IMR-90 (cell line): ENCODE data around the gene SRSF12. TPM values are rescaled to one million over a fixed set of nuclear protein-coding genes. Genes with fewer than 3 reads are reported as not detected.

Experiments
- ATAC-seq: fragments of 200-7000 bp; cut with Tn5 transposase; 2 replicates; pipeline ENCODE4 v1.9.1; 2020; ENCODE audit warnings: low read depth, mild to moderate bottlenecking, moderate library complexity
- BruUV-seq: library from RNA; stranded (reverse); fragments of 400-500 nt; replicated peaks from 2 replicates; lab custom pipeline; 2021; lab: Mats Ljungman, UMichigan
- CTCF ChIA-PET: fragments of 300-600 bp; formaldehyde crosslinking; extraction: SDS; loops from one replicate; lab custom pipeline; 2021; ENCODE audit warnings: antibody characterized with exemption; lab: Yijun Ruan, JAX
- POLR2A ChIA-PET: fragments of 300-600 bp; sonication (Branson Sonifier 250); formaldehyde crosslinking; loops from one replicate; lab custom pipeline; 2022; ENCODE audit warnings: antibody characterized with exemption; ENCODE audit not compliant: unreplicated experiment; lab: Charles Lee
- DNase-seq: peaks from one replicate; pipeline ENCODE4 v3.0.0; 2013
- H2AFZ ChIP-seq: replicated peaks from 2 replicates; pipeline ENCODE3; 2013; ENCODE audit warnings: low read length, mild to moderate bottlenecking; ENCODE audit not compliant: poor library complexity
- H2AK5ac ChIP-seq: 2 replicates; pipeline ENCODE4 v1.6.1; 2013; ENCODE audit warnings: low read depth, low read length, inconsistent platforms
- H2AK9ac ChIP-seq: replicated peaks from 2 replicates; pipeline ENCODE3; 2013; ENCODE audit warnings: mild to moderate bottlenecking, low read depth, low read length, moderate library complexity; ENCODE audit not compliant: poor library complexity
- H2BK120ac ChIP-seq: 2 replicates; pipeline ENCODE4 v1.6.1; 2013; ENCODE audit warnings: low read depth, low read length, inconsistent platforms
- H2BK15ac ChIP-seq: 3 replicates; pipeline ENCODE4 v1.6.1; 2013; ENCODE audit warnings: low read depth, low read length, inconsistent platforms
- H2BK20ac ChIP-seq: 2 replicates; pipeline ENCODE4 v1.6.1; 2013; ENCODE audit warnings: low read depth, mild to moderate bottlenecking, inconsistent platforms, low read length, moderate library complexity
- H2BK5ac ChIP-seq: 2 replicates; pipeline ENCODE4 v1.6.1; 2013; ENCODE audit warnings: mild to moderate bottlenecking, low read depth, low read length, inconsistent platforms; ENCODE audit not compliant: poor library complexity, severe bottlenecking
- H3K14ac ChIP-seq: replicated peaks from 2 replicates; pipeline ENCODE4 v1.6.1; 2013; ENCODE audit warnings: low read depth, low read length, inconsistent platforms
- H3K18ac ChIP-seq: 2 replicates; pipeline ENCODE4 v1.6.1; 2013; ENCODE audit warnings: low read depth, low read length, control low read depth
- H3K23ac ChIP-seq: 2 replicates; pipeline ENCODE4 v1.6.1; 2013; ENCODE audit warnings: low read depth, low read length, inconsistent platforms
- H3K27ac ChIP-seq: 2 replicates; pipeline ENCODE4 v1.5.1; 2013; ENCODE audit warnings: mild to moderate bottlenecking, control low read depth, low read length; ENCODE audit not compliant: insufficient read depth
- H3K27me3 ChIP-seq: 2 replicates; pipeline ENCODE4 v1.6.1; 2013; ENCODE audit warnings: low read length; ENCODE audit not compliant: control insufficient read depth, insufficient read depth
- H3K36me3 ChIP-seq: 2 replicates; pipeline ENCODE4 v1.6.1; 2013; ENCODE audit warnings: low read length, mixed read lengths; ENCODE audit not compliant: control insufficient read depth, insufficient read depth
- H3K4ac ChIP-seq: 2 replicates; pipeline ENCODE4 v1.6.1; 2013; ENCODE audit warnings: low read depth, low read length, inconsistent platforms
- H3K4me1 ChIP-seq: 2 replicates; pipeline ENCODE4 v1.6.1; 2013; ENCODE audit warnings: low read length, mixed read lengths; ENCODE audit not compliant: control insufficient read depth, insufficient read depth
- H3K4me2 ChIP-seq: 2 replicates; pipeline ENCODE4 v1.6.1; 2013; ENCODE audit warnings: low read depth, mild to moderate bottlenecking, control low read depth, low read length, moderate library complexity
- H3K4me3 ChIP-seq: 2 replicates; pipeline ENCODE4 v1.5.1; 2013; ENCODE audit warnings: low read depth, mild to moderate bottlenecking, control low read depth, low read length, moderate library complexity; ENCODE audit not compliant: insufficient read depth
- H3K56ac ChIP-seq: 2 replicates; pipeline ENCODE4 v1.6.1; 2013; ENCODE audit warnings: low read length, inconsistent platforms; ENCODE audit not compliant: insufficient read depth; ENCODE audit errors: extremely low read depth
- H3K79me1 ChIP-seq, 2 experiments: 2 replicates each; pipeline ENCODE4 v1.6.1; 2013; ENCODE audit warnings: low read length in 2 of 2, inconsistent platforms in 1 of 2, low read depth in 1 of 2
- H3K9ac ChIP-seq: 2 replicates; pipeline ENCODE4 v1.6.1; 2013; ENCODE audit warnings: low read depth, low read length, control low read depth
- H3K9me1 ChIP-seq: 2 replicates; pipeline ENCODE4 v1.6.1; 2013; ENCODE audit warnings: low read length, inconsistent platforms; ENCODE audit not compliant: insufficient read depth
- H3K9me3 ChIP-seq: 2 replicates; pipeline ENCODE4 v1.6.1; 2013; ENCODE audit warnings: low read length; ENCODE audit not compliant: control insufficient read depth, insufficient read depth
- H4K20me1 ChIP-seq: 2 replicates; pipeline ENCODE4 v1.6.1; 2013; ENCODE audit warnings: low read length, inconsistent platforms; ENCODE audit not compliant: insufficient read depth
- H4K5ac ChIP-seq: 2 replicates; pipeline ENCODE4 v1.6.1; 2013; ENCODE audit warnings: mild to moderate bottlenecking, low read depth, low read length, control low read depth
- H4K8ac ChIP-seq, 2 experiments: 2 replicates each; pipeline ENCODE4 v1.6.1; 2013; ENCODE audit warnings: low read depth in 2 of 2, low read length in 2 of 2, control low read depth in 1 of 2, inconsistent platforms in 1 of 2
- H4K91ac ChIP-seq: 2 replicates; pipeline ENCODE4 v1.6.1; 2013; ENCODE audit warnings: low read depth, low read length, inconsistent platforms; ENCODE audit not compliant: insufficient read depth
- ELK1 ChIP-seq: fragments of 150-350 bp; IDR thresholded peaks from 2 replicates; pipeline ENCODE4 v1.6.1; 2016; ENCODE audit warnings: low read depth, mild to moderate bottlenecking, low read length, moderate library complexity, borderline replicate concordance
- MAFK ChIP-seq: IDR thresholded peaks from 2 replicates; pipeline ENCODE4 v1.6.1; 2012; ENCODE audit warnings: low read depth, low read length, improper control_type of control experiment
- MAZ ChIP-seq: IDR thresholded peaks from 2 replicates; pipeline ENCODE4 v1.6.1; 2012; ENCODE audit warnings: low read depth, mild to moderate bottlenecking, low read length, improper control_type of control experiment, moderate library complexity, borderline replicate concordance
- MXI1 ChIP-seq: IDR thresholded peaks from 2 replicates; pipeline ENCODE4 v1.6.1; 2012; ENCODE audit warnings: low read depth, mild to moderate bottlenecking, low read length, moderate library complexity, borderline replicate concordance
- NFE2L2 ChIP-seq: fragments of 150-350 bp; IDR thresholded peaks from 2 replicates; pipeline ENCODE4 v1.6.1; 2016; ENCODE audit warnings: low read depth, mild to moderate bottlenecking, low read length
- RCOR1 ChIP-seq: IDR thresholded peaks from 2 replicates; pipeline ENCODE4 v1.6.1; 2012; ENCODE audit warnings: mild to moderate bottlenecking, low read length, improper control_type of control experiment; ENCODE audit not compliant: insufficient replicate concordance
- SMC3 ChIP-seq: fragments of 150-350 bp; IDR thresholded peaks from 2 replicates; pipeline ENCODE4 v1.6.1; 2016; ENCODE audit warnings: low read depth, mild to moderate bottlenecking, antibody characterized with exemption, low read length, moderate library complexity
- WGBS, 2 experiments: methylation state at CpG; one replicate each; pipeline versions ENCODE4 v1.1.5 to v1.1.7; 2013; ENCODE audit warnings: missing lambda C conversion rate in 2 of 2; ENCODE audit not compliant: insufficient read length in 1 of 2; ENCODE audit errors: extremely low coverage in 2 of 2; 5-methylcytosine and 5-hydroxymethylcytosine counted together
- dilution Hi-C: fragments of 300-500 bp; cut with HindIII; formaldehyde crosslinking; loops from one replicate; pipeline ENCODE4 v1.14.3; 2018; ENCODE audit warnings: low sequenced_read_pairs; ENCODE audit not compliant: unreplicated experiment
- in situ Hi-C: fragments of 300-500 bp; cut with MboI; formaldehyde crosslinking; loops from 3 replicates; pipeline ENCODE4 v1.14.3; 2019; ENCODE audit warnings: low sequenced_read_pairs, inconsistent platforms, mixed read lengths
- intact Hi-C: fragments of 100-400 bp; cut with micrococcal nuclease; formaldehyde crosslinking; loops from 2 replicates; pipeline ENCODE4 v1.10.0; 2022
- polyA plus RNA-seq, 3 experiments: library from polyadenylated mRNA; depleted of rRNA; stranded (reverse); fragments of >200 nt; gene quantifications; 2 replicates each; pipeline ENCODE4 v1.2.3, GENCODE V29; 2012; ENCODE audit warnings: low replicate concordance in 1 of 3
- total RNA-seq: library from RNA; depleted of rRNA; stranded (reverse); fragments of >200 nt; gene quantifications from 2 replicates; pipeline ENCODE4 v1.2.3, GENCODE V29; 2012

SRSF12 gene
- total and polyA plus RNA-seq, 2 of the 4 experiments (the other 2 are of a cell fraction) = 0.21 to 0.36 TPM

DNA sequence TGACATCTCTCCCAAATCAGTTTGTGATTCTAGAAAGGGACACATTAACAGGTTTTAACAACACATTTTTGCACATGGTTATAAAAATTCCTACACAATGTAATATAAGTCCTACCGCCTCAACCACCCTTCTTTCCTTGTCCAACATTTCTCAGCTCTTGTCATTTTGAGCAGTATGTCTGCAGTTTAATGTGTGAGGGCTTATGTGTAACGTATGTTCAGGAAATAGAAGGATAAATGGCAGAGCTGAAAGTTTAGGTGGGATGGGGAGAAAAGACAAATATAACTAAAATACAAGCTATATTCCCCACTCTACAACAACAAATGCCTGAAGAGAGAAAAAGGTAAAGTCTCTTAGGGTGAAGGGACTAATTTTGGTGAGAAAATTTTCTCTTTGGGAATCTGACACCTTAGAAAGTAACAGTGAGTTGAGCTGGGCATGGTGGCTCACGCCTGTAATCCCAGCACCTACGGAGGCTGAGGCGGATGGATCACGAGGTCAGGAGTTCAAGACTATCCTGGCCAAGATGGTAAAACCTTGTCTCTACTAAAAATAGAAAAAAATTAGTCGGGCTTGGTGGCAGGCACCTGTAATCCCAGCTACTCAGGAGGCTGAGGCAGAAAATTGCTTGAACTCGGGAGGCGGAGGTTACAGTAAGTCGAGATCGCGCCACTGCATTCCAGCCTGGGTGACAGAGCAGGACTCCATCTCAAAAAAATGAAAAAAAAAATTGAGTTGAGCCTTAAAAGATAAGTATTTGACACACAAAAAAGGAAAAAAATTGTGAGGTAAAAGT is 32.3 kb downstream of the SRSF12 start:
- no peak overlapping the region for H3K27ac ChIP-seq
- H2BK120ac ChIP-seq = no peak overlapping the region
- TF ChIP-seq MAZ (no peak), MAFK (no peak), ELK1 (no peak), MXI1 (no peak), NFE2L2 (no peak), RCOR1 (no peak), SMC3 (no peak)
- ChIA-PET CTCF (interaction anchor here (0.7 to 2.8 kb wide), 3 partner anchors 14 to 102 kb away, joined by 3 to 7 read pairs (median 3); no protein-coding TSS in a partner anchor), POLR2A (interaction anchor here (0.6 kb wide), 2 partner anchors 65 to 551 kb away, joined by 3 to 12 read pairs; no protein-coding TSS in a partner anchor)
- H3K79me1 ChIP-seq = peaks cover 3 to 46% of the 10 kb centered on the region in 2 experiments
- H3K14ac ChIP-seq = no peak overlapping the region
- H4K8ac ChIP-seq = no peak overlapping the region
- no peak overlapping the region for H2AFZ ChIP-seq
- intact Hi-C loops = no loop called here
- WGBS, 2 experiments = 100% methylated on average over 2 of the region's 12 CpGs; no CpG with 5 or more reads in 1 of the 2 experiments
- BruUV-seq = no TSS peak
- peaks cover 3% of the 10 kb centered on the region; the same call in 1 of the 2 replicates for H3K9me1 ChIP-seq
- dilution Hi-C loops = no loop called here
- no peak overlapping the region for H2AK9ac ChIP-seq
- no peak overlapping the region for H3K4me2 ChIP-seq
- no peak overlapping the region for H3K56ac ChIP-seq
- no peak overlapping the region for H2BK15ac ChIP-seq
- peaks cover 16% of the 10 kb centered on the region for H3K36me3 ChIP-seq
- no peak overlapping the region for H2BK5ac ChIP-seq
- no peak overlapping the region for H4K91ac ChIP-seq
- ATAC-seq = no peak
- no peaks in the 10 kb centered on the region for H3K9me3 ChIP-seq
- peaks cover 4% of the 10 kb centered on the region for H3K4me1 ChIP-seq
- H3K4me3 ChIP-seq = no peak overlapping the region
- H4K20me1 ChIP-seq = peaks cover 53% of the 10 kb centered on the region
- no peaks in the 10 kb centered on the region for H3K27me3 ChIP-seq
- in situ Hi-C loops = no loop called here
- H4K5ac ChIP-seq = no peak overlapping the region
- no peak overlapping the region for H2AK5ac ChIP-seq
- H3K4ac ChIP-seq = no peak overlapping the region
- no peak for DNase-seq
- no peak overlapping the region for H2BK20ac ChIP-seq
- H3K18ac ChIP-seq = no peak overlapping the region
- H3K23ac ChIP-seq = no peak overlapping the region
- H3K9ac ChIP-seq = no peak overlapping the region
